GM23338 (cell line): Measurements from ENCODE around the gene HIBADH. TPM values are rescaled to one million over a fixed set of nuclear protein-coding genes. Genes with fewer than 3 reads are reported as not detected.
"Not testable (repeated sequence)": the region's sequence is repeated elsewhere in the genome, so short reads cannot be mapped to it uniquely, and the experiment has no call there.

Experiments
- ATAC-seq: fragments of 200-7000 bp; cut with Tn5 transposase; 3 replicates; pipeline ENCODE4 v1.9.1; 2020
- DNase-seq: peaks from one replicate; pipeline ENCODE4 v3.0.0-alpha.2; 2015; ENCODE audit warnings: low spot score
- H2AFZ ChIP-seq: fragments of 200-600 bp; sonication (generic); 2 replicates; pipeline ENCODE4 v1.8.0; 2016; ENCODE audit warnings: antibody characterized with exemption, mild to moderate bottlenecking, moderate library complexity
- H3F3A ChIP-seq: fragments of 200-600 bp; sonication (generic); replicated peaks from 2 replicates; pipeline ENCODE4 v1.8.0; 2017; ENCODE audit warnings: antibody characterized with exemption, mixed run types, low read depth
- H3K27ac ChIP-seq: fragments of 200-600 bp; sonication (generic); 2 replicates; pipeline ENCODE4 v1.6.1; 2016; ENCODE audit warnings: low read depth
- H3K27me3 ChIP-seq: fragments of 200-600 bp; sonication (generic); 2 replicates; pipeline ENCODE4 v1.8.0; 2016; ENCODE audit warnings: mild to moderate bottlenecking, mixed run types, moderate library complexity; ENCODE audit not compliant: insufficient read depth
- H3K36me3 ChIP-seq: fragments of 200-600 bp; sonication (generic); 2 replicates; pipeline ENCODE4 v1.8.0; 2016; ENCODE audit warnings: mild to moderate bottlenecking; ENCODE audit not compliant: insufficient read depth
- H3K4me1 ChIP-seq: fragments of 200-600 bp; sonication (generic); 2 replicates; pipeline ENCODE4 v1.8.0; 2016; ENCODE audit warnings: mild to moderate bottlenecking, moderate library complexity; ENCODE audit not compliant: insufficient read depth
- H3K4me2 ChIP-seq: fragments of 200-600 bp; sonication (generic); 2 replicates; pipeline ENCODE4 v1.7.1; 2017; ENCODE audit warnings: mixed run types
- H3K4me3 ChIP-seq: fragments of 200-600 bp; sonication (generic); 2 replicates; pipeline ENCODE4 v1.6.1; 2016; ENCODE audit warnings: mixed run types
- H3K79me2 ChIP-seq: fragments of 200-600 bp; sonication (generic); replicated peaks from 2 replicates; pipeline ENCODE4 v1.8.0; 2017; ENCODE audit warnings: mild to moderate bottlenecking; ENCODE audit not compliant: insufficient read depth
- H3K9me2 ChIP-seq: fragments of 200-600 bp; sonication (generic); 2 replicates; pipeline ENCODE4 v1.8.0; 2017; ENCODE audit not compliant: insufficient read depth
- H4K20me1 ChIP-seq: fragments of 200-600 bp; sonication (generic); replicated peaks from 2 replicates; pipeline ENCODE4 v1.8.0; 2017; ENCODE audit warnings: mild to moderate bottlenecking; ENCODE audit not compliant: insufficient read depth
- H3K27ac Mint-ChIP-seq: 2 replicates; pipeline ENCODE4 v1.8.0; 2020; ENCODE audit warnings: inconsistent platforms, mild to moderate bottlenecking, moderate library complexity, mixed read lengths
- H3K27me3 Mint-ChIP-seq: 3 replicates; pipeline ENCODE4 v1.8.0; 2022; ENCODE audit warnings: low read depth, mild to moderate bottlenecking, moderate library complexity, mixed read lengths, inconsistent platforms; ENCODE audit not compliant: insufficient read depth, poor library complexity
- H3K36me3 Mint-ChIP-seq: 3 replicates; pipeline ENCODE4 v1.8.0; 2021; ENCODE audit warnings: low read depth, mild to moderate bottlenecking, inconsistent platforms, moderate library complexity, mixed read lengths
- H3K4me1 Mint-ChIP-seq: 3 replicates; pipeline ENCODE4 v1.8.0; 2020; ENCODE audit warnings: mild to moderate bottlenecking, inconsistent platforms, mixed read lengths
- H3K4me3 Mint-ChIP-seq: 3 replicates; pipeline ENCODE4 v1.8.0; 2021; ENCODE audit warnings: moderate library complexity, mild to moderate bottlenecking, inconsistent platforms, mixed read lengths
- H3K9me3 Mint-ChIP-seq: 3 replicates; pipeline ENCODE4 v1.8.0; 2020; ENCODE audit warnings: moderate library complexity, mild to moderate bottlenecking, inconsistent platforms, mixed read lengths
- CREB1 ChIP-seq: fragments of 250-450 bp; sonication (Bioruptor Pico); IDR thresholded peaks from 2 replicates; pipeline ENCODE4 v1.5.0; 2020; ENCODE audit warnings: low read depth, mild to moderate bottlenecking, moderate library complexity
- EZH2phosphoT487 ChIP-seq: fragments of 200-600 bp; sonication (generic); IDR thresholded peaks from one replicate; pipeline ENCODE4 v1.8.1; 2018; ENCODE audit warnings: antibody characterized with exemption; ENCODE audit not compliant: unreplicated experiment
- STAT1 ChIP-seq: IDR thresholded peaks from one replicate; pipeline ENCODE4 v1.6.1; 2016; ENCODE audit warnings: antibody characterized with exemption; ENCODE audit not compliant: unreplicated experiment
- ZNF114 ChIP-seq: fragments of 250-450 bp; sonication (Bioruptor Pico); IDR thresholded peaks from 2 replicates; pipeline ENCODE4 v1.5.0; 2020; ENCODE audit warnings: mild to moderate bottlenecking, moderate library complexity
- polyA plus RNA-seq: library from polyadenylated mRNA; unstranded; fragments of >200 nt; fragmentation: Nextera tagmentation; extraction: Ambion mirVana; gene quantifications from 2 replicates; pipeline ENCODE4 v1.2.1, GENCODE V29; 2016
- total RNA-seq: library from RNA; depleted of rRNA; stranded (reverse); fragments of >200 nt; shearing (Covaris generic); gene quantifications from 2 replicates; pipeline ENCODE4 v1.2.3, GENCODE V29; 2014
- TF ChIP-seq, protein P1 (sequence below), 2 experiments: fragments of 200-600 bp in 1 of 2; sonication (generic) in 1 of 2; conservative IDR thresholded peaks; 2 replicates each; pipeline versions ENCODE4 v1.5.1 to v1.6.1; 2016 to 2017; ENCODE audit warnings: antibody characterized with exemption in 2 of 2, low read depth in 2 of 2, mild to moderate bottlenecking in 2 of 2, moderate library complexity in 1 of 2
- TF ChIP-seq, protein P2 (sequence below): fragments of 250-450 bp; sonication (Bioruptor Pico); IDR thresholded peaks from 2 replicates; pipeline ENCODE4 v1.5.0; 2020; ENCODE audit warnings: mild to moderate bottlenecking, moderate library complexity
- TF ChIP-seq, protein P3 (sequence below): IDR thresholded peaks from 2 replicates; pipeline ENCODE4 v1.6.1; 2016; ENCODE audit warnings: antibody characterized with exemption

HIBADH gene
- total and polyA plus RNA-seq, 2 experiments from 2014 or later, result 31.3 to 57.0 TPM

- H3K4me3 ChIP-seq, H3K4me2 ChIP-seq, H3K9me3 Mint-ChIP-seq, H3K4me3 Mint-ChIP-seq, DNase-seq, H3K27ac ChIP-seq, H3K27me3 Mint-ChIP-seq, H3K9me2 ChIP-seq, ATAC-seq, H3F3A ChIP-seq, H3K79me2 ChIP-seq, H2AFZ ChIP-seq, H3K27me3 ChIP-seq, H3K27ac Mint-ChIP-seq, H4K20me1 ChIP-seq, H3K36me3 ChIP-seq: not testable (repeated sequence)
- Mint-ChIP-seq H3K36me3 (peaks cover 11% of the 10 kb centered on the region; the same call in 2 of the 3 replicates), H3K4me1 (peaks cover 43% of the 10 kb centered on the region)
- peaks cover 33% of the 10 kb centered on the region for H3K4me1 ChIP-seq
These were observed 23.6 kb downstream of the HIBADH start for GRCh38 chr7:27639048-27639447.

- H3K9me2 ChIP-seq, result no peaks in the 10 kb centered on the region
- Mint-ChIP-seq H3K9me3 (no peaks in the 10 kb centered on the region), H3K4me1 (peaks cover 42% of the 10 kb centered on the region), H3K27me3 (peaks cover 5% of the 10 kb centered on the region), H3K27ac (no peak overlapping the region), H3K4me3 (no peak overlapping the region), H3K36me3 (peaks cover 7% of the 10 kb centered on the region; the same call in 2 of the 3 replicates)
- H3F3A ChIP-seq, result no peaks in the 10 kb centered on the region
- H3K4me3 ChIP-seq, result no peak overlapping the region
- no peak for TF ChIP-seq STAT1
- TF ChIP-seq, protein P1, sequence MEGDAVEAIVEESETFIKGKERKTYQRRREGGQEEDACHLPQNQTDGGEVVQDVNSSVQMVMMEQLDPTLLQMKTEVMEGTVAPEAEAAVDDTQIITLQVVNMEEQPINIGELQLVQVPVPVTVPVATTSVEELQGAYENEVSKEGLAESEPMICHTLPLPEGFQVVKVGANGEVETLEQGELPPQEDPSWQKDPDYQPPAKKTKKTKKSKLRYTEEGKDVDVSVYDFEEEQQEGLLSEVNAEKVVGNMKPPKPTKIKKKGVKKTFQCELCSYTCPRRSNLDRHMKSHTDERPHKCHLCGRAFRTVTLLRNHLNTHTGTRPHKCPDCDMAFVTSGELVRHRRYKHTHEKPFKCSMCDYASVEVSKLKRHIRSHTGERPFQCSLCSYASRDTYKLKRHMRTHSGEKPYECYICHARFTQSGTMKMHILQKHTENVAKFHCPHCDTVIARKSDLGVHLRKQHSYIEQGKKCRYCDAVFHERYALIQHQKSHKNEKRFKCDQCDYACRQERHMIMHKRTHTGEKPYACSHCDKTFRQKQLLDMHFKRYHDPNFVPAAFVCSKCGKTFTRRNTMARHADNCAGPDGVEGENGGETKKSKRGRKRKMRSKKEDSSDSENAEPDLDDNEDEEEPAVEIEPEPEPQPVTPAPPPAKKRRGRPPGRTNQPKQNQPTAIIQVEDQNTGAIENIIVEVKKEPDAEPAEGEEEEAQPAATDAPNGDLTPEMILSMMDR (conservative IDR thresholded peaks at IDR 0.05; ENCODE audit: low read depth in 2 of 2), result peak; percentile 21 to 51
- H4K20me1 ChIP-seq, result no peaks in the 10 kb centered on the region; the same call in 1 of the 2 replicates
- DNase-seq, result peak; percentile 47
- no peaks in the 10 kb centered on the region for H3K27me3 ChIP-seq
- no peak overlapping the region for H2AFZ ChIP-seq
- peaks cover 27% of the 10 kb centered on the region for H3K4me1 ChIP-seq
- 0 out of 2 replicates have a peak overlapping the region, but pooled peaks have one; percentile 6 for H3K4me2 ChIP-seq
- no peak overlapping the region for H3K27ac ChIP-seq
- peaks cover 3% of the 10 kb centered on the region; the same call in 1 of the 2 replicates for H3K79me2 ChIP-seq
- peak; percentile 66 for ATAC-seq
- no peaks in the 10 kb centered on the region for H3K36me3 ChIP-seq
These were observed 26.2 kb downstream of the HIBADH start for GRCh38 chr7:27636326-27637006.

- no peaks in the 10 kb centered on the region; the same call in 1 of the 2 replicates for H4K20me1 ChIP-seq
- H3K36me3 ChIP-seq, result no peaks in the 10 kb centered on the region
- H3K27ac ChIP-seq, result no peak overlapping the region
- peaks cover 3% of the 10 kb centered on the region; the same call in 1 of the 2 replicates for H3K79me2 ChIP-seq
- H3K4me3 ChIP-seq, result no peak overlapping the region
- H2AFZ ChIP-seq, result no peak overlapping the region
- no peak overlapping the region for H3K4me3 Mint-ChIP-seq
- H3K9me2 ChIP-seq, result no peaks in the 10 kb centered on the region
- no peaks in the 10 kb centered on the region for H3K27me3 ChIP-seq
- no peaks in the 10 kb centered on the region for H3K9me3 Mint-ChIP-seq
- peaks cover 7% of the 10 kb centered on the region; the same call in 2 of the 3 replicates for H3K36me3 Mint-ChIP-seq
- H3K4me1 ChIP-seq, result peaks cover 22% of the 10 kb centered on the region
- H3K4me1 Mint-ChIP-seq, result peaks cover 35% of the 10 kb centered on the region
- no peak overlapping the region for H3K4me2 ChIP-seq
- DNase-seq, result no peak
- H3F3A ChIP-seq, result no peaks in the 10 kb centered on the region
- ATAC-seq, result no peak
- H3K27me3 Mint-ChIP-seq, result peaks cover 5% of the 10 kb centered on the region
- H3K27ac Mint-ChIP-seq, result no peak overlapping the region
- TF ChIP-seq, protein P2, sequence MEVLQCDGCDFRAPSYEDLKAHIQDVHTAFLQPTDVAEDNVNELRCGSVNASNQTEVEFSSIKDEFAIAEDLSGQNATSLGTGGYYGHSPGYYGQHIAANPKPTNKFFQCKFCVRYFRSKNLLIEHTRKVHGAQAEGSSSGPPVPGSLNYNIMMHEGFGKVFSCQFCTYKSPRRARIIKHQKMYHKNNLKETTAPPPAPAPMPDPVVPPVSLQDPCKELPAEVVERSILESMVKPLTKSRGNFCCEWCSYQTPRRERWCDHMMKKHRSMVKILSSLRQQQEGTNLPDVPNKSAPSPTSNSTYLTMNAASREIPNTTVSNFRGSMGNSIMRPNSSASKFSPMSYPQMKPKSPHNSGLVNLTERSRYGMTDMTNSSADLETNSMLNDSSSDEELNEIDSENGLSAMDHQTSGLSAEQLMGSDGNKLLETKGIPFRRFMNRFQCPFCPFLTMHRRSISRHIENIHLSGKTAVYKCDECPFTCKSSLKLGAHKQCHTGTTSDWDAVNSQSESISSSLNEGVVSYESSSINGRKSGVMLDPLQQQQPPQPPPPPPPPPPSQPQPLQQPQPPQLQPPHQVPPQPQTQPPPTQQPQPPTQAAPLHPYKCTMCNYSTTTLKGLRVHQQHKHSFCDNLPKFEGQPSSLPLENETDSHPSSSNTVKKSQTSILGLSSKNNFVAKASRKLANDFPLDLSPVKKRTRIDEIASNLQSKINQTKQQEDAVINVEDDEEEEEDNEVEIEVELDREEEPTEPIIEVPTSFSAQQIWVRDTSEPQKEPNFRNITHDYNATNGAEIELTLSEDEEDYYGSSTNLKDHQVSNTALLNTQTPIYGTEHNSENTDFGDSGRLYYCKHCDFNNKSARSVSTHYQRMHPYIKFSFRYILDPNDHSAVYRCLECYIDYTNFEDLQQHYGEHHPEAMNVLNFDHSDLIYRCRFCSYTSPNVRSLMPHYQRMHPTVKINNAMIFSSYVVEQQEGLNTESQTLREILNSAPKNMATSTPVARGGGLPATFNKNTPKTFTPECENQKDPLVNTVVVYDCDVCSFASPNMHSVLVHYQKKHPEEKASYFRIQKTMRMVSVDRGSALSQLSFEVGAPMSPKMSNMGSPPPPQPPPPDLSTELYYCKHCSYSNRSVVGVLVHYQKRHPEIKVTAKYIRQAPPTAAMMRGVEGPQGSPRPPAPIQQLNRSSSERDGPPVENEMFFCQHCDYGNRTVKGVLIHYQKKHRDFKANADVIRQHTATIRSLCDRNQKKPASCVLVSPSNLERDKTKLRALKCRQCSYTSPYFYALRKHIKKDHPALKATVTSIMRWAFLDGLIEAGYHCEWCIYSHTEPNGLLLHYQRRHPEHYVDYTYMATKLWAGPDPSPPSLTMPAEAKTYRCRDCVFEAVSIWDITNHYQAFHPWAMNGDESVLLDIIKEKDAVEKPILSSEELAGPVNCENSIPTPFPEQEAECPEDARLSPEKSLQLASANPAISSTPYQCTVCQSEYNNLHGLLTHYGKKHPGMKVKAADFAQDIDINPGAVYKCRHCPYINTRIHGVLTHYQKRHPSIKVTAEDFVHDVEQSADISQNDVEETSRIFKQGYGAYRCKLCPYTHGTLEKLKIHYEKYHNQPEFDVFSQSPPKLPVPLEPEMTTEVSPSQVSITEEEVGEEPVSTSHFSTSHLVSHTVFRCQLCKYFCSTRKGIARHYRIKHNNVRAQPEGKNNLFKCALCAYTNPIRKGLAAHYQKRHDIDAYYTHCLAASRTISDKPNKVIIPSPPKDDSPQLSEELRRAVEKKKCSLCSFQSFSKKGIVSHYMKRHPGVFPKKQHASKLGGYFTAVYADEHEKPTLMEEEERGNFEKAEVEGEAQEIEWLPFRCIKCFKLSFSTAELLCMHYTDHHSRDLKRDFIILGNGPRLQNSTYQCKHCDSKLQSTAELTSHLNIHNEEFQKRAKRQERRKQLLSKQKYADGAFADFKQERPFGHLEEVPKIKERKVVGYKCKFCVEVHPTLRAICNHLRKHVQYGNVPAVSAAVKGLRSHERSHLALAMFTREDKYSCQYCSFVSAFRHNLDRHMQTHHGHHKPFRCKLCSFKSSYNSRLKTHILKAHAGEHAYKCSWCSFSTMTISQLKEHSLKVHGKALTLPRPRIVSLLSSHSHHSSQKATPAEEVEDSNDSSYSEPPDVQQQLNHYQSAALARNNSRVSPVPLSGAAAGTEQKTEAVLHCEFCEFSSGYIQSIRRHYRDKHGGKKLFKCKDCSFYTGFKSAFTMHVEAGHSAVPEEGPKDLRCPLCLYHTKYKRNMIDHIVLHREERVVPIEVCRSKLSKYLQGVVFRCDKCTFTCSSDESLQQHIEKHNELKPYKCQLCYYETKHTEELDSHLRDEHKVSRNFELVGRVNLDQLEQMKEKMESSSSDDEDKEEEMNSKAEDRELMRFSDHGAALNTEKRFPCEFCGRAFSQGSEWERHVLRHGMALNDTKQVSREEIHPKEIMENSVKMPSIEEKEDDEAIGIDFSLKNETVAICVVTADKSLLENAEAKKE (CRISPR knock-in tag), result no peak
- TF ChIP-seq EZH2phosphoT487 (no peak), CREB1 (CRISPR knock-in tag) (no peak), ZNF114 (no peak)
- TF ChIP-seq, protein P3, sequence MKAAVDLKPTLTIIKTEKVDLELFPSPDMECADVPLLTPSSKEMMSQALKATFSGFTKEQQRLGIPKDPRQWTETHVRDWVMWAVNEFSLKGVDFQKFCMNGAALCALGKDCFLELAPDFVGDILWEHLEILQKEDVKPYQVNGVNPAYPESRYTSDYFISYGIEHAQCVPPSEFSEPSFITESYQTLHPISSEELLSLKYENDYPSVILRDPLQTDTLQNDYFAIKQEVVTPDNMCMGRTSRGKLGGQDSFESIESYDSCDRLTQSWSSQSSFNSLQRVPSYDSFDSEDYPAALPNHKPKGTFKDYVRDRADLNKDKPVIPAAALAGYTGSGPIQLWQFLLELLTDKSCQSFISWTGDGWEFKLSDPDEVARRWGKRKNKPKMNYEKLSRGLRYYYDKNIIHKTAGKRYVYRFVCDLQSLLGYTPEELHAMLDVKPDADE, result no peak
These were observed 27.0 kb downstream of the HIBADH start for GRCh38 chr7:27635728-27636127.
